WI38 (cell line): ENCODE data around the gene PCDHA1.
A peak's percentile ranks its signal among the peaks of the same experiment; 100 is the strongest.
"Not testable (repeated sequence)": the region's sequence is repeated elsewhere in the genome, so short reads cannot be mapped to it uniquely, and the experiment has no call there.

Experiments
- H3K4me3 ChIP-seq: 2 replicates; pipeline ENCODE4 v1.5.1; 2011; ENCODE audit warnings: low read depth, mild to moderate bottlenecking, control low read depth, low read length
- CTCF ChIP-seq: IDR thresholded peaks from 2 replicates; pipeline ENCODE4 v1.5.1; 2012; ENCODE audit warnings: low read depth, mild to moderate bottlenecking, control low read depth, low read length

Gene PCDHA1

GRCh38 chr5:140791089-140791488 lies 5.1 kb downstream of the PCDHA1 start:
- no peak overlapping the region for H3K4me3 ChIP-seq
- TF ChIP-seq CTCF = no peak

- H3K4me3 ChIP-seq = peak within 1 kb of the TSS; percentile 32
- TF ChIP-seq CTCF = no peak
Observed at GRCh38 chr5:140794595-140795258, 8.8 kb downstream of the PCDHA1 start, which contains the start of gene PCDHA2. Gene PCDHA2, plus strand, starts transcription at chr5:140794852.

GRCh38 chr5:140795259-140795641 lies 9.3 kb downstream of the PCDHA1 start:
- H3K4me3 ChIP-seq = peak overlapping the region; percentile 32
- TF ChIP-seq CTCF = no peak

- H3K4me3 ChIP-seq = not testable (repeated sequence)
Observed at GRCh38 chr5:140796072-140796717, 10.3 kb downstream of the PCDHA1 start.

- no peak for TF ChIP-seq CTCF
- no peak overlapping the region for H3K4me3 ChIP-seq
Observed at GRCh38 chr5:140796718-140797095, 10.8 kb downstream of the PCDHA1 start.

GRCh38 chr5:140800816-140801493 lies 15.0 kb downstream of the PCDHA1 start, which contains the start of gene PCDHA3:
Gene PCDHA3, plus strand, starts transcription at chr5:140801057.
- H3K4me3 ChIP-seq = no peak within 1 kb of the TSS
- TF ChIP-seq CTCF = no peak

- TF ChIP-seq CTCF = no peak
- no peak overlapping the region for H3K4me3 ChIP-seq
Observed at GRCh38 chr5:140801494-140801841, 15.5 kb downstream of the PCDHA1 start.

GRCh38 chr5:140802381-140802780 lies 16.4 kb downstream of the PCDHA1 start:
- not testable (repeated sequence) for H3K4me3 ChIP-seq
